B cell (primary cell): Measurements from ENCODE around the gene KLHL11.

Experiments used
- CTCF ChIP-seq: fragments of 200-600 bp; IDR thresholded peaks from one replicate; pipeline ENCODE4 v1.8.0; 2022; ENCODE audit warnings: antibody characterized with exemption, mild to moderate bottlenecking
- EZH2 ChIP-seq: IDR thresholded peaks from 2 replicates; pipeline ENCODE4 v1.6.1; 2012; ENCODE audit warnings: borderline replicate concordance, low read depth, mild to moderate bottlenecking, moderate library complexity, low read length; ENCODE audit not compliant: insufficient read depth, poor library complexity, severe bottlenecking

- TF ChIP-seq CTCF (no peak), EZH2 (no peak)
Observed at GRCh38 chr17:41849251-41849990, 15.8 kb downstream of the KLHL11 start.
